Sigmoid colon (tissue), 4 donors: ENCODE results near the gene PRIM2.
"Not testable (repeated sequence)": the region's sequence is repeated elsewhere in the genome, so short reads cannot be mapped to it uniquely, and the experiment has no call there.

Experiments used
- EP300 ChIP-seq, 4 donors: sonication (generic); formaldehyde crosslinking; IDR thresholded peaks; one replicate each; pipeline ENCODE4 v1.6.1; 2017; ENCODE audit warnings: antibody characterized with exemption in 4 of 4
- POLR2A ChIP-seq, 2 donors: fragments of 450-650 bp; IDR thresholded peaks; one replicate each; pipeline ENCODE4 v1.6.1; 2016; ENCODE audit warnings: antibody characterized with exemption in 2 of 2, mild to moderate bottlenecking in 2 of 2, moderate library complexity in 2 of 2
- POLR2AphosphoS5 ChIP-seq, 4 donors: sonication (generic); formaldehyde crosslinking; IDR thresholded peaks; one replicate each; pipeline ENCODE4 v1.6.1; 2017; ENCODE audit warnings: antibody characterized with exemption in 4 of 4
- TF ChIP-seq, protein P1 (sequence below), 4 experiments: fragments of 450-650 bp in 3 of 4; fragments of 200-600 bp in 1 of 4; IDR thresholded peaks; one replicate each; pipeline ENCODE4 v1.5.1; 2016 to 2019; ENCODE audit warnings: antibody characterized with exemption in 4 of 4, mild to moderate bottlenecking in 3 of 4, moderate library complexity in 2 of 4

DNA sequence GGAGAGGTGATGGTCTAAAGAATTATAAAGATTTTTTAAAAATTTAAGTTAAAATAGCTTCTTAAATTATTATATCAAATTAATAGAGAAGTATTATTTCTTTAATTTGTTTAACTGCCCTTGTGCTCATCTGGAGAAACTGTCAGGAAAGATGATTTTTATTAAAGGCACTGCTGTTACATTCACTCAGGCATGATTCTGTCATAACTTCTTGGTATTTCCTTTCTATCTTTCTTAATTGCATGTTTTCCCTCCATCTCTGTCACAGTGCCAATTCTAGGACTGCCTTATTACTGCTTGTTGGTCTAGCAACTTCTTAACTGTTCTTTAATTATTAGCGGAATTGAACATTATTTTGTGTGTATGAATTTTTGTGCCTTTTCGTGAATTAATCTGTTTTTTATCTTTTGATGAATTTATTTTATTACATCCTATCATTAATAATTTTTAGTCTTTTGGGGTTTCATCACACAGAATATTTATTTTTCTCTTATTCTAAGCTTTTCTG lies 47.7 kb downstream of the PRIM2 start:
- TF ChIP-seq EP300, POLR2A, POLR2AphosphoS5 (IDR thresholded peaks at IDR 0.05): not testable (repeated sequence)
- TF ChIP-seq, protein P1, sequence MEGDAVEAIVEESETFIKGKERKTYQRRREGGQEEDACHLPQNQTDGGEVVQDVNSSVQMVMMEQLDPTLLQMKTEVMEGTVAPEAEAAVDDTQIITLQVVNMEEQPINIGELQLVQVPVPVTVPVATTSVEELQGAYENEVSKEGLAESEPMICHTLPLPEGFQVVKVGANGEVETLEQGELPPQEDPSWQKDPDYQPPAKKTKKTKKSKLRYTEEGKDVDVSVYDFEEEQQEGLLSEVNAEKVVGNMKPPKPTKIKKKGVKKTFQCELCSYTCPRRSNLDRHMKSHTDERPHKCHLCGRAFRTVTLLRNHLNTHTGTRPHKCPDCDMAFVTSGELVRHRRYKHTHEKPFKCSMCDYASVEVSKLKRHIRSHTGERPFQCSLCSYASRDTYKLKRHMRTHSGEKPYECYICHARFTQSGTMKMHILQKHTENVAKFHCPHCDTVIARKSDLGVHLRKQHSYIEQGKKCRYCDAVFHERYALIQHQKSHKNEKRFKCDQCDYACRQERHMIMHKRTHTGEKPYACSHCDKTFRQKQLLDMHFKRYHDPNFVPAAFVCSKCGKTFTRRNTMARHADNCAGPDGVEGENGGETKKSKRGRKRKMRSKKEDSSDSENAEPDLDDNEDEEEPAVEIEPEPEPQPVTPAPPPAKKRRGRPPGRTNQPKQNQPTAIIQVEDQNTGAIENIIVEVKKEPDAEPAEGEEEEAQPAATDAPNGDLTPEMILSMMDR (IDR thresholded peaks at IDR 0.05): not testable (repeated sequence)
